ENCODE data around the gene CARD10. TPM values are rescaled to one million over a fixed set of nuclear protein-coding genes. Genes with fewer than 3 reads are reported as not detected.

Gene CARD10
- total RNA-seq, 2 experiments from 2014 or later: 0.08 TPM; not detected in 1

DNA sequence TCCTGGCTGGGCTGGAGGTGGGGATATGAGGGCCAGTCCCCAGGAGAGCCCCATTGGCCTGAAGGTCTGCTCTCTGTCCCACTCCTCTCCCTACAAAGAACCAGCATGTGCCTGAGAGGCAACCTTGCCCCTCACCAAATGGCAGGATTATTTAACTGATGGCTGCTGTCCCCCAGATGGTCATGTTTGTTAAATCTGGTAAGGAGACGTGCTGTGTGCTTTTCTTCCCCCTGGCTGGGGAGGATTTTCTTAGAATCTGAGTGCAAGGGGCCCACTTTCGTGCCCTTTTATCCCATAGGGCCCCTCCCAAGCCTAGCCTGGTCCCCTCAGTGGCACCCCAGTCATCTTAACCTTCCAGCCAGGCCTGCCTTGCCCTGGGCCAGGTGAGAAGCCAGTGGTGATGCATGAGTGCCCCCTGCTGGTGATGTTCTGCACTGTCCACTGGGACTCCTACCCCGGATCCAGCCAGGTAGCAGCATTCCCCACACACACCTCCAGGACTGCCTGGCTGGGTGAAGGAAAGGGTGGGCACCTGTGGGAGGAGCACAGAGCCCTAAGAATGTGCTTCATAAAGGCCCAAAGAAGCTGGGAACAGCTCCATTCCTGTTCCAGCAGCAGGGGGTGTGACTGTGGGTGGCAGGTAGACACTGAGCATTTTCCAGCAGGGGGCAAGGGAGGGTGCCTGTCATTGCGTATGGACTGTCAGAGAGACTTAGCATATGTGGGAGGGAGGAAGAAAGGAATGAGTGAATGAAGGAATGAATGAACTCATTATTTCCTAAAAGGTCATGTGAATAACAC, 61.9 kb downstream of the CARD10 start:
- POLR2A ChIA-PET: interaction anchor here (0.6 to 2.5 kb wide), 3 partner anchors 140 to 190 kb away, joined by 3 to 17 read pairs (median 3); no protein-coding TSS in a partner anchor
- no peaks in the 10 kb centered on the region for H3K27me3 Mint-ChIP-seq
- peak; percentile 87 for DNase-seq
- peaks cover 4% of the 10 kb centered on the region for H3K4me1 Mint-ChIP-seq
- no peak overlapping the region for H3K27ac Mint-ChIP-seq
- no peak overlapping the region for H3K4me3 Mint-ChIP-seq
- CTCF ChIA-PET: interaction anchor here (0.6 to 4.5 kb wide), 11 partner anchors 15 to 378 kb away, joined by 3 to 53 read pairs (median 3); no protein-coding TSS in a partner anchor
- H3K9me3 Mint-ChIP-seq: no peaks in the 10 kb centered on the region
- peaks cover 7% of the 10 kb centered on the region for H3K36me3 Mint-ChIP-seq (ENCODE audit: low read depth)

DNA sequence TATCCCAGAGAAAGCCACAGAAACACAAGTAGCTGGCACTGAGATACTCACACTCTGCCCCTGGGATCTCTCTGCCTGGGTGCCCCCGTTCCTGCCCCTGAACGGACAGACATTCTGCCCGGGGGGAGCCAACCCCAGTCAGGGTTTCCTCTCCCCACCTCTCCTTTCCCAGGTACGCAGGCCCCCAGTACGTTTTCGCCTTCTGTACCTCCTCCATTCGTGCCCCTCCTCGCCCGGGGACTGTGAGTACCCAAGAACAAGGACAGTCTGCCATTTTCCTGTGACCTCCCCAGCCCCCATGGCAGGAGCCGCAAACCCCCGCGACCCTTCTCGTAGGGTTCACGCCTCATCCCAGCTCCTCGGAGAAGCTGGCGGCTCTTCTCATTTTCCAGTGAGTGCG, 62.9 kb downstream of the CARD10 start:
- ChIA-PET POLR2A (no interaction called here), CTCF (interaction anchor here (0.7 to 4.5 kb wide), 7 partner anchors 26 to 197 kb away, joined by 3 to 53 read pairs (median 4); no protein-coding TSS in a partner anchor)
- Mint-ChIP-seq H3K4me3 (no peak overlapping the region), H3K4me1 (peaks cover 4% of the 10 kb centered on the region), H3K27me3 (no peaks in the 10 kb centered on the region), H3K36me3 (ENCODE audit: low read depth) (peaks cover 7% of the 10 kb centered on the region), H3K27ac (no peak overlapping the region), H3K9me3 (no peaks in the 10 kb centered on the region)
- no peak for DNase-seq

DNA sequence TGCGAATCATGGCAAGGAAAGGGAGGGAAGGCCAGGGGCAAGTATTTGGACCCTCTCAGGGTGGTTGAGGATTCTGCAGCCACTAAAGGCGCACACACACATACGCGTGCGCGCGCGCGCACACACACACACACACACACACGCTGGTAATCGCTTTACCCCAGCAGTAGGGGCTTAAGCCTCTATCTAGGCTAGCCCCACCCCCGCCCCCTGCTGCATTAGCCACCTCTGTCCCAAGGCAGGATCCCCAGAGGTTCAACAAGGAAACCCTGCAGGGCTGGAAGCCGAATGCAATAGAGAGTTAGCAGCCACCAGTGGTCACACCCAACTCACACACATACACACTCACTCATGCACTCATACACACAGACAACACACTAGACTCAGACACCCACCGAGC, 63.3 kb downstream of the CARD10 start:
- ChIA-PET POLR2A (no interaction called here), CTCF (interaction anchor here (0.8 to 4.5 kb wide), 5 partner anchors 111 to 196 kb away, joined by 3 to 53 read pairs (median 4); no protein-coding TSS in a partner anchor)
- no peak overlapping the region for H3K4me3 Mint-ChIP-seq
- H3K9me3 Mint-ChIP-seq: no peaks in the 10 kb centered on the region
- DNase-seq: no peak
- H3K4me1 Mint-ChIP-seq: peaks cover 4% of the 10 kb centered on the region
- H3K36me3 Mint-ChIP-seq (ENCODE audit: low read depth): peaks cover 7% of the 10 kb centered on the region
- H3K27ac Mint-ChIP-seq: no peak overlapping the region
- H3K27me3 Mint-ChIP-seq: no peaks in the 10 kb centered on the region

DNA sequence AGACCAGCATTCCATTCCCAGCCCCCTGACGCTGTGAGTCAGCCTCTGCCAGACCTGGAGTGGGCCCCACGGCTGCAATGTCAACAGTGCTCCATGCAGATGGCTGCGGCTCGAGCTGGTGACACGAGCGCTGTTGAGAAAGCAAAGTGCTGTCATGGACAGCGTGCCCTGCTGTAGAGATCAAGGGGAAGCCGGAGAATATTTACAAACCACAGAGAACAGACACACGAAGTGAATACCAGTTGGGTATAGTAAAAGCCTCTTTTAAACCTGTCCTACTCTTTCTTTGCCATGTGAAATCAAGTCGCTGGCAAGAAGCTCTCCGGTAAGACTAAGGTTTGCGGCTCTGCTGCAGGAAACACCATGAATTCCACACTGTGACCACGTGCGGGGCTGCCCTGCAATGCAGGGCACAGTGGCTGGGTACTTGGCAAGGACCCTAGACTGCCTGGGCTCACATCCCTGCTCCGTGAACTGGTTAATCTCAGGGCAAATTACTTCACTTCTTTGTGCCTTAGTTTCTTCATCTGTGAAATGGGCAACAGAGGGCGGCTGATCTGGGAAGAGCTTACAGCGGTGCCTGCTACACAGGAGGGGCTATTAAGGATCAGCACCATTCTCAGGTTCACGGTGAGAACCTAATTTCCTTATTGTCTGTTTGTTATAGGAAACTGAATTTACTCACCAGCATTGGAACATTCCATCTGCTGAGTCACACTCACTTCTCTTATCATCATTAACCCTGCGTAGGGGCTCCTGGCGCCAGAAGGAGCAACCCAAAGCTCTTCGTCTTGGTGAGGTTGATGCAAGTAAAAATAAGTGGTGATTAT, 64.1 kb downstream of the CARD10 start:
- no peak for DNase-seq

DNA sequence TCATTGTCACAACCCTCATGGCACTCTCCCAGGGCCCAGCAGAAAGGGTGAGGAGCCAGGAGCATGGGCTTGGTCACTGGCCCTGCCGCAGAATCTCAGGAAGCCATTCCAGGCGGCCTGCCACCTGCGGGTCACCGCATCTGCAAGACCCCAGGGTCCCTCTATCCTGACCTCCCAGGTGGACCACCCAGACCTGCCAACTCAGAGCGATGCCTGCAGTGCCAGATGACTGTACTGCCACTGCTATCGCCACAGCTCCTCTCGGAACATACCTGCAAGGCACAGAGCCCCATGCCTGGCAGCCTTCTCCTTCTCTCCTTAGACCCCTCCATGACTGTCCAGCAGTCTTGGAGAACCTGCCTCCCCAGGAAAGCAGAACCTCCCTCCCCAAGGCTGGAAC, 65.5 kb downstream of the CARD10 start:
- Mint-ChIP-seq H3K4me3 (no peak overlapping the region), H3K27me3 (no peaks in the 10 kb centered on the region), H3K27ac (no peak overlapping the region), H3K4me1 (peaks cover 12% of the 10 kb centered on the region), H3K36me3 (ENCODE audit: low read depth) (no peaks in the 10 kb centered on the region), H3K9me3 (no peaks in the 10 kb centered on the region)
- DNase-seq: no peak
- ChIA-PET CTCF (no interaction called here), POLR2A (no interaction called here)

More for the DNA sequence above, 64.1 kb downstream of the CARD10 start:
- Mint-ChIP-seq H3K4me1 (peaks cover 11% of the 10 kb centered on the region), H3K27ac (no peak overlapping the region), H3K27me3 (no peaks in the 10 kb centered on the region), H3K4me3 (no peak overlapping the region), H3K36me3 (ENCODE audit: low read depth) (peaks cover 4% of the 10 kb centered on the region), H3K9me3 (no peaks in the 10 kb centered on the region)
- ChIA-PET POLR2A (no interaction called here), CTCF (interaction anchor here (0.8 to 4.5 kb wide), 2 partner anchors 135 to 139 kb away, joined by 3 to 53 read pairs; no protein-coding TSS in a partner anchor)

DNA sequence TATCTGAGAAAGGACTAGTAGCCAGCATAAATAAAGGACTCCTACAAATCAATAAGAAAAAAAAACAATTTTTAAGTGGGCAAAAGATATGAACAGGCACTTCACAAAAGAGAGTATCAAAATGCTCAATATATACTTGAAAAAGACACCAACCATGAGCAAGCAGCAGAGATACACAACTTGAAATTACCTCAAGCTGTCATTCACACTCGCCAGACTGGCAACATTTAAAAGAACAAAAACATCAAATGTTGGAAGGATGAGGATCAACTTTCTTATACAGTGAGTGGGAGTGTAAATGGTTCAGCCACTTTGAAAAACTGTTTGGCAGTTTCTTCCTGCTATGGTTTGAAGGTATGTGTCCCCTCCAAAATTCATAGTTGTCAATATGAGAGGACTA, 68.0 kb downstream of the CARD10 start:
- ChIA-PET CTCF (no interaction called here), POLR2A (interaction anchor here (1.4 kb wide), 1 partner anchor 135 kb away, joined by 3 read pairs; no protein-coding TSS in a partner anchor)
- H3K27me3 Mint-ChIP-seq: no peaks in the 10 kb centered on the region
- H3K4me3 Mint-ChIP-seq: no peak overlapping the region
- peaks cover 8% of the 10 kb centered on the region for H3K4me1 Mint-ChIP-seq
- H3K27ac Mint-ChIP-seq: no peak overlapping the region
- H3K9me3 Mint-ChIP-seq: no peaks in the 10 kb centered on the region
- no peak for DNase-seq
- no peaks in the 10 kb centered on the region for H3K36me3 Mint-ChIP-seq (ENCODE audit: low read depth)

DNA sequence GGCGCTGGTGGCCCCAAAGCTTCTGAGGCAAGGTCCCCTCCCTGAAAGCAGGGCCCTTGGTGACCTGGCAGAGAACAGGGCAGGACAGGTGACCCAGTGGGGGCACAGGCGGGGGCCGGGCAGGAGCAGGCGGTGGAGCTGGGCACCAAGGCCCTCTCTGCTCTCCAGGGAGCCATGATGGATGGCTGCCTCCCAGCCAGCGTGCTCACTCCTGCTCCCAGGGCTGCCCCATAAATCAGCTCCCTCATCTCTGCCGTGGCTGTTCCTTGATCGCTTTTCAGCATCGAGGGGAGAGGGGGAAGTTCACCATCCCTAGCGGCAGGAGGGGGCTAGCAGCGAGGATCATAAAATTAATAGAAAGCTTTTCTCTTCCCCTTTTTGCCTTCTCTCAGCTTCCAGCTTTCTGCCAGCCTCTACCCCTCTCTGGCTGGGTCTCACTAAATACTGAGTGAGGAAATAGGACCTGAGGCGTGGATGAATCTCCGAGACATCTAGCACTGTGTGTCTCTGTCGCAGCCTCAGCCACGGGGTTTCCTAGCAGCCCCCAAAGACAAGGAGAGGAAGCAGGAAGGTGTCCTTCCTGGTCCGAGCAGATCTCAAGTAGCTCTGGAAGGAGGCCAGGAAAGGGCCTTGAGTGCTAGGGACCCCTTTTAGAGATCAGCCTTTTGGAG, 69.7 kb downstream of the CARD10 start:
- Mint-ChIP-seq H3K36me3 (ENCODE audit: low read depth) (no peaks in the 10 kb centered on the region), H3K9me3 (no peaks in the 10 kb centered on the region), H3K4me3 (no peak overlapping the region), H3K27ac (no peak overlapping the region), H3K4me1 (peaks cover 8% of the 10 kb centered on the region), H3K27me3 (no peaks in the 10 kb centered on the region)
- ChIA-PET CTCF (interaction anchor here (1.0 to 1.6 kb wide), 2 partner anchors 9 to 20 kb away, joined by 3 to 5 read pairs; no protein-coding TSS in a partner anchor), POLR2A (interaction anchor here (0.6 to 1.4 kb wide), 2 partner anchors 77 to 133 kb away, joined by 3 read pairs; no protein-coding TSS in a partner anchor)
- no peak for DNase-seq

DNA sequence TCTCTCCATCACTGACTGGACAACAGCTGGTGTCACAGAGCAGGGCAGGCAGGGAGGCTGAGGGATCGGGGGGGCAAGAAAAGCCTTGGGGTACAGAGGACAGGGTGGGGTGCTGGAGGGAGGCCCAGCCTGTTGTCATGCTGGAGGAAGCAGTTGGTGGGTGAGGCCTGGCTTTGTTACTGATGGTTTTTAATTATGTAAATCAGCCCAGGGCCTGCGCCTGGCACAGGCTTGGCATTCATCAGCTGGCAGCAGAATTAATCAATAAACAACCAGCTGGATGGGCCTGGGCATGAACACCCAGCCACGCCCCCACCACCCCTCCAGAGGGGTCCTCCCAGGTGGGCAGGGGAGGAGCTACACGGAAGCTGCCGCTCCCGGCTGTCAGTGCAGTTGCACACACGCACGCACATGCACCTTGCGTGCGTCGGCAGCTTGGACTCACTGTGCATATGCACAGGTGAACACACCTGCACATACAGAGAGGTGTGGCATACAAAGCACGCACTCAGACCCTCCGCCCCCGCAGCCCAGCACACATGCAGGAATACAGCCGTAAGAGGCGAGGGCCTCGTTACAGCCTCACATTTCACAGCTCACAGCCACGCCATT, 70.6 kb downstream of the CARD10 start:
- Mint-ChIP-seq H3K4me1 (peaks cover 12% of the 10 kb centered on the region), H3K27ac (no peak overlapping the region), H3K9me3 (no peaks in the 10 kb centered on the region), H3K27me3 (no peaks in the 10 kb centered on the region), H3K4me3 (no peak overlapping the region), H3K36me3 (ENCODE audit: low read depth) (no peaks in the 10 kb centered on the region)
- POLR2A ChIA-PET: no interaction called here
- no peak for DNase-seq
- CTCF ChIA-PET: no interaction called here

DNA sequence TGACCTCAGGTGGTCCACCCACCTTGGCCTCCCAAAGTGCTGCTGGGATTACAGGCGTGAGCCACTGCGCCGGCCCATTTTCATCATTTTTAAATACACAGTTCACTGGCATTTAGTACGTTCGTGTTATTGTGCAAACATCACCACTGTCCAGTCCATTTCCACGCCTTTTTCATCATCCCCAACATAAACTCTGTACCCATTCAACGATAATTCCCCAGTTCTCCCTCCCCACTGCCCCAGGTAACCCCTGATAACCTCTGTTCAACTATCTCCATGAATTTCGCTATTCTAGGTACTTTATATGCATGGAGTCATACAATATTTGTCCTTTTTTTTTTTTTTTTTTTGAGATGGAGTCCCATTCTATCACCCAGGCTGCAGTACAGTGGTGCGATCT, 73.7 kb downstream of the CARD10 start:
- ChIA-PET POLR2A (no interaction called here), CTCF (no interaction called here)

DNA sequence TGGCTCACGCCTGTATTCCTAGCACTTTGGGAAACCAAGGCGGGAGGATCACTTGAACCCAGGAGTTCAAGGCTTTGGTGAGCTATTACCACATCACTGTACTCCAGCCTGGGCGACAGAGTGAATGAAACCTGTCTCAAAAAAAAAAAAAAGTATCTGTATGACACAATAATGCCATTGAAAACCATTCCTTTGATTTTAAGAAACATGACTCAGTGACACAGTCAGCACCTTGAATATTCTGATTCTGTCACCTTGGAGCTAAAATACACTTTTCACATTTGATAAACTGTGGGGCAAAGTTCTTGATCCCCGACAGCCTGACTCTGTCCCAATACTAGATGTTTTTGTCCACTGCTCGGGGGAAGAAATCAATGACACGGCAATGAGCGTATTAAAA, 75.2 kb downstream of the CARD10 start:
- peaks cover 3% of the 10 kb centered on the region for H3K27me3 Mint-ChIP-seq
- DNase-seq: no peak
- peaks cover 6% of the 10 kb centered on the region for H3K9me3 Mint-ChIP-seq
- ChIA-PET CTCF (interaction anchor here (0.7 kb wide), 1 partner anchor 55 kb away, joined by 3 read pairs; no protein-coding TSS in a partner anchor), POLR2A (no interaction called here)
- no peak overlapping the region for H3K4me3 Mint-ChIP-seq
- H3K4me1 Mint-ChIP-seq: peaks cover 15% of the 10 kb centered on the region
- no peaks in the 10 kb centered on the region for H3K36me3 Mint-ChIP-seq (ENCODE audit: low read depth)
- no peak overlapping the region for H3K27ac Mint-ChIP-seq

More for the DNA sequence above, 73.7 kb downstream of the CARD10 start:
- Mint-ChIP-seq H3K27me3 (peaks cover 3% of the 10 kb centered on the region), H3K27ac (no peak overlapping the region), H3K9me3 (peaks cover 6% of the 10 kb centered on the region), H3K36me3 (ENCODE audit: low read depth) (no peaks in the 10 kb centered on the region), H3K4me3 (no peak overlapping the region), H3K4me1 (peaks cover 20% of the 10 kb centered on the region)
- DNase-seq: no peak

DNA sequence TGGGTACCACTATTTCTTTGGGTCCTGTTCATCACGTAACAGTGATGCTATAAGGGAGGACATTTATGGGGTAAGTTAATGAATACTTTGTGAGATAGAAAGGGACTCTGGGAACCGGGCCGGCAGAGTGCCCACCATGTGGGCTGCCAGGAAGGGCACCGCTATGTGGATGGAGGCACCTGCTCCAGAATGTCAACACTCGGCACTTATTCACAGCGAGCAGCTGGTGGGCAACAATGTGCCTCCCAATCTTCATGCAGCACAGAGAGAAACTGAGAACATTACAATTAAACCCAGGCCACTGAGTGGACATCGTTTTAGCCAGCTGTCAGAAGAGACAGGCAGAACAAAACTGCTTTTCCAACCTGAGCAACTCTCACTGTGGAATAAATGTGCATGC, 76.1 kb downstream of the CARD10 start:
- Mint-ChIP-seq H3K4me3 (no peak overlapping the region), H3K9me3 (peaks cover 6% of the 10 kb centered on the region), H3K4me1 (peaks cover 15% of the 10 kb centered on the region), H3K36me3 (ENCODE audit: low read depth) (no peaks in the 10 kb centered on the region), H3K27ac (no peak overlapping the region), H3K27me3 (peaks cover 3% of the 10 kb centered on the region)
- DNase-seq: no peak
- CTCF ChIA-PET: interaction anchor here (1.5 kb wide), 1 partner anchor 149 kb away, joined by 4 read pairs; no protein-coding TSS in a partner anchor
- POLR2A ChIA-PET: no interaction called here

DNA sequence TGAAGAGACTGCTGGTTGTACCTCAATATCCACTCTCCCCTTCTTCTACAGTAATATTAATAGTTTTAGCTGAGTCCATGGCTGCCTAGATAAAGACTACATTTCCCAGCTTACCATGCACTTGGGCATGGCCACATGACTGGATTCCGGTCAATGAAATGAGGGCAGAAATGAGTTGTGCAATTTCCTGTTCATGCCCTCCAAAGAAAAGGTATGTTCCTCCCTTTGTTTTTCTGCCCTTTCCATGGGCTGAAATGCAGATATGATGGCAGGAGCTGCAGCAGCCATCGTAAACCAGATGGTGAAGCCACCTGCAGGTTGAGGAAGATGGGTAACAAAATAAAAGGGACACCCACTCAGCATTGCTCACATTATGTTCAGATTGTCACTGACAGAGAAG, 76.7 kb downstream of the CARD10 start:
- no peak overlapping the region for H3K27ac Mint-ChIP-seq

More for the DNA sequence above, 76.7 kb downstream of the CARD10 start:
- ChIA-PET POLR2A (interaction anchor here (1.4 kb wide), 1 partner anchor 11 kb away, joined by 4 read pairs; no protein-coding TSS in a partner anchor), CTCF (interaction anchor here (1.5 kb wide), 1 partner anchor 150 kb away, joined by 4 read pairs; no protein-coding TSS in a partner anchor)
- Mint-ChIP-seq H3K4me3 (no peak overlapping the region), H3K4me1 (peaks cover 15% of the 10 kb centered on the region), H3K9me3 (peaks cover 6% of the 10 kb centered on the region), H3K27me3 (peaks cover 3% of the 10 kb centered on the region), H3K36me3 (ENCODE audit: low read depth) (no peaks in the 10 kb centered on the region)
- no peak for DNase-seq

All from activated CD4-positive, alpha-beta memory T cell treated with anti-CD3 and anti-CD28 coated beads, Interleukin-2, amount 10 ng/mL, durations not matched to agents 7 days and 5 days (primary cell).